Tibial nerve (tissue), 4 donors: ENCODE data around the gene CLIP2. TPM values are rescaled to one million over a fixed set of nuclear protein-coding genes. Genes with fewer than 3 reads are reported as not detected.

Source experiments
- DNase-seq, 2 donors: peaks; one replicate each; pipeline ENCODE4 v3.0.0-alpha.2; 2019; ENCODE audit warnings: low spot score in 2 of 2
- H3K27ac ChIP-seq, 4 donors: fragments of 200-600 bp; sonication (generic) in 3 of 4; one replicate each; pipeline ENCODE4 v1.5.1; 2017 to 2019; ENCODE audit warnings: mild to moderate bottlenecking in 1 of 4
- H3K27me3 ChIP-seq, 2 donors: fragments of 200-600 bp; sonication (generic) in 1 of 2; one replicate each; pipeline versions ENCODE4 v1.5.1 to v1.6.0; 2017 to 2019
- H3K36me3 ChIP-seq, 3 donors: fragments of 200-600 bp; sonication (generic); one replicate each; pipeline ENCODE4 v1.5.1; 2018 to 2019
- H3K4me1 ChIP-seq, 4 donors: fragments of 200-600 bp; sonication (generic) in 3 of 4; one replicate each; pipeline ENCODE4 v1.5.1; 2017 to 2019
- H3K4me3 ChIP-seq, 4 donors: fragments of 200-600 bp; sonication (generic) in 3 of 4; one replicate each; pipeline ENCODE4 v1.5.1; 2017 to 2019; ENCODE audit warnings: mild to moderate bottlenecking in 1 of 4, moderate library complexity in 1 of 4
- H3K9me3 ChIP-seq, 4 donors: fragments of 200-600 bp; sonication (generic) in 3 of 4; one replicate each; pipeline ENCODE4 v1.5.1; 2017 to 2019
- CTCF ChIP-seq, 5 experiments: fragments of 200-600 bp in 3 of 5; fragments of 450-650 bp in 2 of 5; sonication (generic) in 3 of 5; IDR thresholded peaks; one replicate each; pipeline ENCODE4 v1.5.1; 2016 to 2019; ENCODE audit warnings: antibody characterized with exemption in 5 of 5, mild to moderate bottlenecking in 3 of 5, moderate library complexity in 2 of 5
- EP300 ChIP-seq, 2 donors: sonication (generic); formaldehyde crosslinking; IDR thresholded peaks; one replicate each; pipeline ENCODE4 v1.6.1; 2017; ENCODE audit warnings: antibody characterized with exemption in 2 of 2, mild to moderate bottlenecking in 1 of 2
- POLR2A ChIP-seq, 2 donors: fragments of 450-650 bp; IDR thresholded peaks; one replicate each; pipeline ENCODE4 v1.6.1; 2017; ENCODE audit warnings: antibody characterized with exemption in 2 of 2, mild to moderate bottlenecking in 2 of 2, moderate library complexity in 2 of 2
- WGBS, 2 donors: methylation state at CpG; one replicate each; pipeline ENCODE4 v1.1.5; 2018; 5-methylcytosine and 5-hydroxymethylcytosine counted together
- total RNA-seq, 4 donors: library from RNA; depleted of rRNA; stranded (reverse); fragments of >200 nt; gene quantifications; one replicate each; pipeline ENCODE4 v1.1.0, GENCODE V29; 2016

CLIP2 gene
- total RNA-seq, 4 donors from 2014 or later, result 42.0 to 48.3 (median 46.3) TPM

- DNase-seq, result no peak
- H3K4me3 ChIP-seq, result no peak overlapping the region
- peaks cover 0 to 33% (median 13%) of the 10 kb centered on the region in 4 donors for H3K4me1 ChIP-seq
- H3K9me3 ChIP-seq, result no peaks in the 10 kb centered on the region
- no peaks in the 10 kb centered on the region for H3K27me3 ChIP-seq
- 85 to 90% methylated on average over 2 of the region's 2 CpGs for WGBS, 2 donors
- TF ChIP-seq EP300 (IDR thresholded peaks at IDR 0.05) (no peak), POLR2A (IDR thresholded peaks at IDR 0.05) (no peak), CTCF (IDR thresholded peaks at IDR 0.05) (no peak)
- no peaks in the 10 kb centered on the region for H3K36me3 ChIP-seq
- no peak overlapping the region for H3K27ac ChIP-seq
These were observed 15.3 kb downstream of the CLIP2 start for GRCh38 chr7:74304550-74304949.

GRCh38 chr7:74306004-74306729 lies 17.0 kb downstream of the CLIP2 start:
- H3K4me3 ChIP-seq, result peak overlapping the region in 2 of 4 donors; percentile 4 to 30
- no peaks in the 10 kb centered on the region for H3K9me3 ChIP-seq
- H3K36me3 ChIP-seq, result no peaks in the 10 kb centered on the region
- no peak for DNase-seq
- TF ChIP-seq EP300 (IDR thresholded peaks at IDR 0.05), result no peak
- no peak for TF ChIP-seq CTCF (IDR thresholded peaks at IDR 0.05)
- TF ChIP-seq POLR2A (IDR thresholded peaks at IDR 0.05), result no peak
- peaks cover 0 to 33% (median 13%) of the 10 kb centered on the region in 4 donors for H3K4me1 ChIP-seq
- H3K27me3 ChIP-seq, result no peaks in the 10 kb centered on the region
- H3K27ac ChIP-seq, result peak overlapping the region; percentile 3 to 74 (median 46)
- 44 to 56% methylated on average over 22 to 26 of the region's 27 CpGs for WGBS, 2 donors

GRCh38 chr7:74306730-74307469 lies 17.7 kb downstream of the CLIP2 start:
- Histone ChIP-seq H3K4me1 (peaks cover 0 to 33% (median 13%) of the 10 kb centered on the region in 4 donors), H3K27me3 (no peaks in the 10 kb centered on the region), H3K4me3 (peak overlapping the region in 2 of 4 donors; percentile 4 to 30), H3K27ac (peak overlapping the region; percentile 3 to 74 (median 46)), H3K36me3 (no peaks in the 10 kb centered on the region), H3K9me3 (no peaks in the 10 kb centered on the region)
- 6 to 12% methylated on average over 18 to 20 of the region's 20 CpGs for WGBS, 2 donors
- TF ChIP-seq EP300 (IDR thresholded peaks at IDR 0.05), result peak in 1 of 2 donors; percentile 58
- no peak for TF ChIP-seq POLR2A (IDR thresholded peaks at IDR 0.05)
- DNase-seq, result no peak

DNA sequence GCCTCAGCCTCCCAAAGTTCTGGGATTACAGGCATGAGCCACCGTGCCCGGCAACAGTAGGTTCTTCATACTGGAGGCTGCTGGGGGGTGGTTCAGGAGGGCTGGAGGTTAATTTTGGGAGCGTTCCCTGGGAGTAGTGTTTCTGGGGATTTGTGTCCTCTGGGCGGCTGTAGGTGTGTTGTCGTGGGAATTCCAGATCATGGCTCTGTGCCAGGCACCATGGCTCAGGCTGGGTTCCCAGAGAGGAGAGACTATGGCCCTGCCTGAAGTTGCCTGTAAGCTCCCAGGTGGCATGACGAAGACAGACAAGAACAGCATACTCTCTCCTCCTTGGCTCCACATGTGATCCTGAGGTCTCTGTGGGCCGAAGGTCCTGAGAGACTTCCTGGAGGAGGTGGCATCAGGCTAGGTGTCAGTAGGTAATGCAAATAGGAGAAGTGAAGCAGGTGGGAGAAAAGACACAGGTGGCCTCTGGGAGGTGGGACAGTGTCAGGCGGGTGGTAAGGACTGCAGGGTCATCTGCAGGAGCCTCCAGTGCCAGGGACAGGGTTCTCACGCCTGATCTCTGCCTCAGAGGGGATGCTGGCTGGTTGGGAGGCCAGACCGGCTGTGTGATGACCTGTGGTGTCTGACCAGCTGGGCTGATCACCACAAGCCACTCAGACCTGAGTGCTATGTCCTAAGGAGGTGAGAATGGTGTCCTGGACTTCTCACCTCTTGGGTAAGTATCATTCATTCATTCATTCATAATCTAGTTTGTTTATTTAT lies 18.7 kb downstream of the CLIP2 start:
- WGBS, 2 donors, result 73 to 81% methylated on average over 8 to 10 of the region's 10 CpGs
- Histone ChIP-seq H3K36me3 (no peaks in the 10 kb centered on the region), H3K9me3 (no peaks in the 10 kb centered on the region), H3K4me1 (peaks cover 0 to 33% (median 13%) of the 10 kb centered on the region in 4 donors), H3K4me3 (no peak overlapping the region), H3K27ac (peak overlapping the region in 2 of 4 donors; percentile 72 to 74), H3K27me3 (no peaks in the 10 kb centered on the region)
- no peak for DNase-seq
- TF ChIP-seq CTCF (IDR thresholded peaks at IDR 0.05) (no peak), EP300 (IDR thresholded peaks at IDR 0.05) (no peak), POLR2A (IDR thresholded peaks at IDR 0.05) (no peak)

DNA sequence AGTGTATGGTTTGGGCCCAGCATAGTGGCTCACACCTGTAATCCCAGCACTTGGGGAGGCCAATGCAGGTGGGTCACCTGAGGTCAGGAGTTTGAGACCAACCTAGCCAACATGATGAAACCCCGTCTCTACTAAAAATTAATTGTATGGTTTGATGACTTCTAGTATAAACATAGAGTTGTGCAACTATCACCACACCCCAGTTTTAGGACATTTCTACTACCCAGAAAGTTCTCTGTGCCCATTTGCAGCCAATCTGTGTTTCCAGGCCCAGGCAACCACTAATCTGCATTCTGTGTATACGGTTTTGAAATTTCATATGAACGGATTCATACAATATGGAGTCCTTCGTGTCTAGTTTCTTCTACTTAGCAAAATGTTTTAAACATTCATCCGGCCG lies 20.0 kb downstream of the CLIP2 start:
- DNase-seq, result no peak
- Histone ChIP-seq H3K27ac (no peak overlapping the region), H3K4me1 (peaks cover 0 to 33% (median 13%) of the 10 kb centered on the region in 4 donors), H3K27me3 (no peaks in the 10 kb centered on the region), H3K4me3 (no peak overlapping the region), H3K9me3 (no peaks in the 10 kb centered on the region), H3K36me3 (no peaks in the 10 kb centered on the region)
- TF ChIP-seq POLR2A (IDR thresholded peaks at IDR 0.05) (no peak), CTCF (IDR thresholded peaks at IDR 0.05) (no peak), EP300 (IDR thresholded peaks at IDR 0.05) (no peak)
- WGBS, 2 donors, result 92 to 94% methylated on average over 6 of the region's 6 CpGs
